HTR-8/SVneo (cell line): ENCODE measurements around the gene BMP4.

Experiments
- DNase-seq: peaks from one replicate; pipeline ENCODE4 v3.0.0; 2011; ENCODE audit warnings: low spot score, mixed read lengths; ENCODE audit not compliant: insufficient read length
- FAIRE-seq: peaks from 2 replicates; lab custom pipeline; 2011; peaks lifted over from hg19 to GRCh38; lab: Jason Lieb, UNC

The BMP4 gene

DNA sequence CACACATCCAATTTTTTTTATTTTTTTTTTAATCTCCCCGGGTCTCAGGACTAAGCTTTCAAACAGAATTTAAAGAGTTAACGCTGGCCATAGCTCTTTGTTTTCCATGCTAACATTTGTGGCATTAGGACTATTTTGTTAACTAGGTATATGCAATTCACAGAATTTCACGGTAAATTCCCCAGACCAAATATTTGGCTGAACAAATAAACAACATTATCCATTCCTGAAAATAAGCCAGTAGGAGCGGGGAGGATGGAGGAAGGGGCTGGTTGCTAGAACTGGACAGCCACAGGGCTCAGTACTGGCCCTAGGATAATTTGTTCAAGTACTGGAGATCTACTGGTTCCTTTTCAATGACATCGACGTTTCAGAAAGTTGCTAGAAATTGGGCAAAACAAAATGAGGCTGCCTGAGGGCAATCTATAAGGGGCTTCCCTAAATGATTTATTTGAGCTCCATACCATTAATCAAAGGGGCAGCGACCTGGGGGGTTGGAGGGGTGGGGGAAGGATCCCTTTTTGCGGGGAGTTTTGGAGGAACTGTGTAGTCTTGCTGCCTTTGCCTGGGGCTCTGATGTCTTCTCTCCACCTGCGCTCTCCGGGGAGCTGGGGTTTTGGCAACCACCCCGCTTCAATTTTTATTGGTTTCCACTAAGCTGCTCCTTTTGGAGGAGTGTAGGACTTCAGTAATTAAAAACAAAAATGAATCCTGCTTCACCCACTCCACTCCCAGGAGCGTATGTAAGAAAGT lies 9.0 kb downstream of the BMP4 start:
- FAIRE-seq (no peak), DNase-seq (no peak)

DNA sequence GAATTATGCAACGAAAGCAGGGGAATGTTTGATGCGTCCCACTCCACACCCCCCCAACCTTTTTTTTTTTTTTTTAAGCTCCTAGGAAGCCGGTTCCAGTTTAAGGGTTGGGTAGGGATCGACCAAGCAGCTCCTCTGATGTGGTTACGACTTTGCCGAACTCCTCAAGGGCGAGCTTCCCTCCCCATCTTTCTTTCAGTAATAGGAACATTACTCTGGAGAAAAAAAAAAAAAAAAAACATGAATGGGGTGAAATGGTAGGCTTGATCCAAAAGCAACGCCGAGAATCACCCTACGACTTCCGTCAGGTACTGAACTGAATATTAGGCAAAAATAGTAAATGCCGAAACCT lies 9.6 kb downstream of the BMP4 start:
- no peak for DNase-seq
- no peak for FAIRE-seq

DNA sequence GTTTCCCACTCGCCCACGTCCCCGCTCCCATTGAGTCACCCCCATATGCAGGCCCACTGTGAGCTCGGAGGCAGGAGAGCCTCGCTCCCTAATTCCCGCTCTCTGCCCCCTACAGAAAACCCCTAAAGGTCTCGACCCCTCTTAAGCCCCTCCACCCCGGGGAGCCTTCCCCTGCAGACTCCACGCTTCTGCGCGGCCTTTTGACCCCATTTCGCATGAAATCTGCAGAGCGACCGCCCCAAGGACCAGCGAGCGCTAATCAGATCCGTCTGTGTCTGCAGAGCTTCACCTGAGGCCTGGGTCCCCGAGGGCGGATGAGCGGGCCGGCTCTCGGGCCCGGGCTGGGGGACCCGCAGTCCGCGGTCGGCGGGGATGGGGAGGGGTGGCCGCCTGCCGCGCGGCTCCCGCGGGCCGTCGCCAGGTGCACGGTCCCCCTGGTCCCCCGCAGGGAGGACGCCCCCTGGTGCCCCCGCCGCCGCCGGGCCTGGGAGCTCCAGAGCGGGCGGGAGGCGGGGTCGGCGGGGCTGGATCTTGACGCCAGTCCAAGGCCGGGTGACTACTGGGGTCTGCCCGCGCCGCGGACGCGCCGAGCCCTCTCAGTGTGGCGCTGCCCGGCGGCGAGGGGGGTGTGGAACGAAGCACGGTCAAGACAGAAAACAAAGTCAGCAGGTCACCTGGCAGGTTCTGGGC lies 10.1 kb downstream of the BMP4 start:
- DNase-seq (no peak), FAIRE-seq (no peak)

DNA sequence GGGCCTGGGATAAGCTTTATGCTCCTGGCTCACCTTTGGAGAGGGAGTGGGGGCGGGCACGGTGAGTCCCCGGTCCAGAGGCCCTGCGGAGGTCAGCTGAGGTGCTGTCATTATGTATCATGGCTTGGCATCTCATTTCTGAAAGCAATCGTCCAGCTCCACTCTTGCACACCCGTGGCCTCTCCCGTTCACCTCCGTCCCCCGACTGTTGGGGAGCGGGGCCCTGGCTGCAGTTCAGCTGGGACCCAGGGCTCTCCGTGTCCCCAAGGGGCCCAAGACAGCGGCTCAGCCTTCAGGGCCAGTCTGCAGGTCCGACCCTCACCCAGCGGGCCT lies 10.6 kb downstream of the BMP4 start:
- DNase-seq, result no peak
- FAIRE-seq, result no peak

DNA sequence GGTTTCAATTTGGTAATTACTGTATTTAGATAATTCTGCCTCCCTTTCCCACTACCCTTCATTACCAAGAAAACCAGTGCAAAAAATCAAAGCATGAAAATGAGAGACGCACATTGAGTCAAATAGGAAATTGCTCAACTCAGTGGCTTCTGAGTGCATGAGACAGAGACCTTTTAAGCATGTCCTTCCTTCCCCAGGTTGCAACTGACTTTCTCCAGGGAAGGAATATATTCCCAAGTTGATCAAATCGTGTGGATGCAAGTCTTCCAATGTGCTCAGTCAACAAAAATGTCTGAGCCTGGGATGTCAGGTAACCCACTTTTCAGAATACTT lies 12.9 kb downstream of the BMP4 start:
- FAIRE-seq, result peak; percentile 77
- DNase-seq, result no peak

DNA sequence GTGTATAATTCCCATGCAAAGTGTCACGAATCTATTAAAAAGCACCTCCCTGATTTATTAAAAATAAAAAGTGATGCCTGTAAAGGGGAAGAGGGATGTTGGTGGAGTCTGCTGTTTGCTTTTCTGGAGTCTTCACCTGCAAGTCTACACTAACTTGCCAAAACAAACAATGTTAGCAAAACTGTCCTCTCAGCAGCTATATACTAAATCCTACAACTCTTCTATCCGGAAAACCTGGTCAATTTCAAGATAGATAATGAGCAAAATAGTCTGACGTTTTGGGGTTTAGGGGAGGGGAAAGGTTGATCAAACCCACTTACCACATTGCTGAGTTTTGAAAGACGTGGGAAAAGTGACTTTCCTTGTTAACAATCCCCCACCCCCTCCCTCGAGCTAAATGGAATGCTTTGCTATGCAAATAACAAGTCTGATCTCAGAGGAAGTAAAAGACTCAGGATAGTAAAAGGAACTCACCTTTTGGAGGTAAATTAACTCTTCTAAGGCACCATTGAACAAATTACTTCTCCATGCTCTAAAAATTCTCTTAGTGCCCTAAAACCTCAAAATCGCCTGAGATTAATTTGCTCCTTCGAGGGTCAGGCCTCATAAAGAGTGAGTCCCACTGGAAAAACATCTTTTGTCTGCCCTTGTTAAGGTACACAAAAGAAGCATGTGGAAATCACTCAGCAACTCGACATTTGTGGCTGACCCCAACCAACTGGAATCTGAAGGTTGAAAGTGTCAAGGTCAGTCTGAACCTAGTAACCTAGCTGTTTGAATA lies 13.5 kb downstream of the BMP4 start:
- FAIRE-seq, result no peak
- DNase-seq, result no peak

DNA sequence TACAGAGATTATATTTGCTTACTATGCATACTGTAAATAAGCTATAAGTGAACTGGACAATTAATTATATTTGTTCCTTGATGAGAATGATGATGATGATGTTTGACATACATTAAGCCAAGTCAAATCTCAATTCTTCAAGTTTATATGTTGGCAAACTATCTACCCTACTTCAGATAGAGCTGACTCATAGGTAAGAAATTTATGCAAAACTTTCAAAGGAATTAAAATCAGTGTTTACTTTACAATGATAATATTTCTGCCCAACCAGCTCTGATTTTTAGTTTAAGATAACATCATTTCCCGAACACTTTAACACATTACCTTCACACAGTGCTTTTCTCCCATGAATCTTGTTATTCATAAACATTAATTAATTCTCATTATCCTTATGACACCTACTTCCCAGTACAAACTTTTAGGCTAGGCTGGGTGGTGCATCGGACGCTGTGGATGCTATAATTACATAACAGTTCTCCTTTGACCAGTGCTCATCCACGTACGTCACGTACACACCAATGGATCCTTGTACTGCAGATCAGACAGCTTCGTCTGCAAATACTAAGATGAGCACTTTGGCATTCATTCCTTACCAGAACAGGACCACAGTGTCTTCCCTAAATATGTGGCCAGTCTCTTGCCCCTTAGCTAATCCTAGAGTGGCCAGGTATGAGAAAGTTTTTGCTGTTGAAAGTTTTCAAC lies 18.3 kb downstream of the BMP4 start:
- DNase-seq (no peak), FAIRE-seq (peak; percentile 16)

DNA sequence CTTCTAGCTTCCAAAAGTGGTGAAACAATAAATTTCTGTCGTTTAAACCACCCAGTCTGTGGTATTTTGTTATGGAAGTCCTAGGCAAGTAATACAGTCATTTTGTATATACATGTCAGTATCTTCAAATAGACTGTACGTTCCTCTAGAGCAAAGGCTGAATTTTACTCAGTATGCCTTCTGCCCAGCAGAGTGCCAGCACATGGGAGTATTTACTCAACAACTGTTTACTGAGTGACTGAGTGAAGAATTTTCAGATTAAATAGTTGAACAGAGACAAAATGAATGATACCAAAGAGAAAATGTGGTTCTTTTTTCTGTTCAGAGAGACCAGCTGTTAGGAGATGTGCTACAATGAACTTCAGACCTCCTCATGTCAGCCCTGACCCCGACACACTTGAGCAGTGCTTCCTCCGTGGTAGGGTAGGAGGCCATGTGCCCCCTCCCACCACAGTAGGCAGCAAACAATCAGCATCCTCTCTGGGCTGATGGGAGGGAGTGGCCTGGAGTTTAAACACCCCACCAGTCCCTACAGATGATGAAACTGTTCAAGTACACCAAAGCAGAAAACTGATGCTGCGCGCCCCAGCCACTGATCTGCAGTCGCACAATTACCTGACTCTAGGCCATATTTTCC lies 21.7 kb downstream of the BMP4 start:
- peak; percentile 52 for FAIRE-seq

DNA sequence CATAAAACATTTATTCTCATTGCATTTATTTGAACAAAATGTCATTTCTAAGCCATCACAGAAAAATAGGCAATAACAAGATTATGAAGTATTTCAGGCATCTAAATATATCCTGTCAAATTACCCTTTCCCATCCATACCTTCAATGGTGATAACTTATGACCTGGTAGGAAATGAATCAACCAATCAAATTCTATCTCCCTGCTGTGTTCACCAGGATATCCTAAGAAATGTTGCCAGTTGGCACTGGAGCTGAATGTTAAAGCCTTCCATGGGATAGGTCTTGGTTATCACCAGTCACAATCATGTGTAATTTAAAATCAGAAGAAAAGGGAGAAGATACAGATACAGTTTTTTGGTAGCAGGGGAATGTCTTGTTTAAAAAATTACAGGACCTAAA lies 23.7 kb downstream of the BMP4 start:
- no peak for DNase-seq
- peak; percentile 49 for FAIRE-seq

More for the DNA sequence above, 21.7 kb downstream of the BMP4 start:
- no peak for DNase-seq

DNA sequence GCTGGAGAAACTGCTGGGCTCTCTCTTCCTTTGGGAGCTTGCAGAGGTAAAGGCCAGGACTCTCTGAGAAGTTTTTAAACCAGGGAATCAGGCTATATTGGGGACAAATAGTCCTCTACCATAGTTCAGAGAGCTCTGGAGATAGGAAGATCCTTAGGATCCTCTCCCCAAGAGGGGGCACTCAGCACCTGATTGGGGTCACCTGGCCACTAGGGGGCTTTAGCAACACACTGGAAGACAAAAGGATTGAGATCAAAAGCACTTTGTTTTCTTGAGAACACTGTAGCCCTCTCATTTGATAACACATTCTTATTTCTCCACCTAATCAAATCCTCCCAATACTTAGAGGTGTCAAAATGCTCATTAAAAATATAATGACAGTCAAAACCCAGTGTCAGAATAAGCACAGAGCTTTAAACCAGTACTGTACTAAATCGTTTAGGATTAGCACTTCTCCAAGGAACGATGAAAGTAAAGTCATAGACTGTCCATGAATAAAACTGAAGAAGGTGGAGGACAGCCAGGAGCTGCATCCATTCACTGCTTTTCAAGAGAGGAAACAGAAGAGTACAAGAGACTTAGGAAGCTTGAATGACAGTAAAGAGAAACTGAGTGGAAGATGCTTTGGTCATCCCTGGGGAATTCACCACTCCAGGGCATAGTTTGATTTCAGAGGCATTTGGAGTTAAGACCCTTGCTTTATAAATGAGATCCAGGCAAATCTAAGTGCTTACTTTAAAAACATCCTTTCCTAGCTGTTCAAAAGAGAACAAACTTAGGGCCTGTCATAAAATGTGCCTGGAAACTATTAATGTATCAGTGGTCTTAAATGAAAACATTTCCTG lies 26.5 kb downstream of the BMP4 start:
- DNase-seq (no peak), FAIRE-seq (no peak)

DNA sequence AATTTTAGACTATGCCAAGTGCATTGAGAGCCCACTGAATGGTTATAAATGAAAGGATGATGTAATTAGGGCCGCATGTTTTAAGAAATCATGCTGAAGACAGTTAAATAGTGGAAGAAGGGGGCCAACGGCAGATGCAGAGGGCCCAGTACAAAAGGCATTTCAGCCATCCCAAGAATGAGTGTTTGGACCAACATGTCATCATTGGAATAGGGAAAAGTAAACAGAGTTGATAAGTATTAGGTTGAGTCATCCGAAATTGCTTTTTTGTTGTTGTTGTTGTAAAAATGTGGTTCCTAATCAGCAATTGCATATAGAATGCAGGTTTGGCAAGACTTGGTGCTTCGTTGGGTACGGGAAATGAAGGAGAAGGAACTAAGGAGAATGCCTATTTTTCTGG lies 29.5 kb downstream of the BMP4 start:
- DNase-seq (peak; percentile 57), FAIRE-seq (peak; percentile 88)

DNA sequence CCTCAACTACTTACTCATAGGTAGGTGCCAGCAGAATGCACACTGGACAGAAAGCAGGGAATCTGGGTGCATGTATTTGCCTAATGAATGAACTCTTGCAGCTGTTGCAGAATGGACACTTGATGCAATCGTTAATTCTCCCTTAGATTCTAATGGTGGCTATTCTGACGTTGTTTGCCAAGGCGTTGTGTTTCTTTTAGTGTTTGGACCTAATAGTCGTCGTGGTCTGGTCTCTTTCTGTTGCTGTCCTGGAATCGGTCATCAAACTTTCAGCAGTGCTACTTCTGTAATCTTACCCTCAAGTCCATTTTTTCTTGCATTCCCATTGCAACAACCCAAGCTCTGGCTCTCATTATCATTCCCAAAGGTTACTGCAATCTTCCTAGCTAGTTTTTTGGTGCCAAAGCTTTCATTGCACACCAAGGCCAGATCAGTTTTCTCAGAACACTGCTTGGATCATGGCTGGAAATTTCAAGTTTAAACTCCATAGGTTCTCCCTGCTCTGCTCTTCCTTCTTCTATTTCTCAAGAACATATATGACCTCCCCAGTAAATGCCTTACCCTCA lies 31.3 kb downstream of the BMP4 start:
- no peak for DNase-seq
- FAIRE-seq, result no peak

DNA sequence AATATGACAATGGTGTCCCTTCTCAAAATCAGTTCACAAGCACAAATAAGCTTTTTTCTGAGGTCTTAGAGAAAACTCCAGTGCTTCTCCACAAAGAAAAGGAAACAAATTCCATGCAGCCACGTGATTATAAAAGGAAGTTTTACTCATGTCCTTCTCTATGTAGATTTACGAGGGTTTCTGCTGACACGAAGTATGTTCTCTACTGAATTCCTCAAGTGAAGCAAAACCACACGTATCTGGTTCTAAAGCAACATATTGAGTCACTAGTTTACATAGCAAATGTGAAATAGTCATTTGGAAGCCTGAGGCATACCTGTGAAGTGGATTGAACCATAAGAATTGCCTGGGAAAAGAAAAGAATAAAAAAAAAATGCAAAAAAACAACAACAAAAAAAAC lies 31.9 kb downstream of the BMP4 start:
- FAIRE-seq (peak; percentile 84), DNase-seq (peak; percentile 87)

DNA sequence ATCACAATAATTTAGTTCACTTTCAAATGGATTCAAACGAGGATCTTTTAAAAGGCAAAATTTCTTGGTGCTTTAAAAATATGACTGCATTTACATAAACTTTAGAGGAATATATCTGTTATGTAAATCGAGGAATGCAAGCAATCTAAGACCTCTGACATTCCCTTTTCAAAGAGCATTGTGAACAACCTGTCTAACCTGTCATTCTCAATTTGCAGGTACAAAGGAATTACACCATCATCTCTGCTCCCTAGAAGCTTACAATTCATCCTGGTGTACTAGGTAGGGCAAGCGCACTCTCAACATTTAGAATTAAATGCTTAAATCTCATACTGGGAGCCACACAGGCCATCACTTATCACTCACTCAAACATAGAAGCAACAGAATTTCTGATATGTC lies 35.6 kb downstream of the BMP4 start:
- DNase-seq (no peak), FAIRE-seq (peak; percentile 65)

DNA sequence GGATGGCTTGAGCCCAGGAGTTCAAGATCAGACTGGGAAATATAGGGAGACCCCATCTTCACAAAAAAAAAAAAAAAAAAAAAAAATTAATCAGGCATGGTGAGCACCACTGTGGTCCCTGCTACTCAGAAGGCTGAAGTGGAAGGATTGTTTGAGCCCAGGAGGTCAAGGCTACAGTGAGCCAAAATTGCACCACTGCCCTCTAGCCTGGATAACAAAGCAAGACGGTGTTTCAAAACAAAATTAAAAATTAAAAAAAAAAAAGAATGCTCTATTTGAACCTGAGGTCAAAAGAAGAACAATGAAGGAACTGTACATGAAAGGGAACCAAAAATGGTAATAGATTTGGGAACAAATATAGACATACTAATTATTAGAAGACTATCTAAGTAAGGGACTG lies 40.4 kb downstream of the BMP4 start:
- no peak for DNase-seq
- no peak for FAIRE-seq

DNA sequence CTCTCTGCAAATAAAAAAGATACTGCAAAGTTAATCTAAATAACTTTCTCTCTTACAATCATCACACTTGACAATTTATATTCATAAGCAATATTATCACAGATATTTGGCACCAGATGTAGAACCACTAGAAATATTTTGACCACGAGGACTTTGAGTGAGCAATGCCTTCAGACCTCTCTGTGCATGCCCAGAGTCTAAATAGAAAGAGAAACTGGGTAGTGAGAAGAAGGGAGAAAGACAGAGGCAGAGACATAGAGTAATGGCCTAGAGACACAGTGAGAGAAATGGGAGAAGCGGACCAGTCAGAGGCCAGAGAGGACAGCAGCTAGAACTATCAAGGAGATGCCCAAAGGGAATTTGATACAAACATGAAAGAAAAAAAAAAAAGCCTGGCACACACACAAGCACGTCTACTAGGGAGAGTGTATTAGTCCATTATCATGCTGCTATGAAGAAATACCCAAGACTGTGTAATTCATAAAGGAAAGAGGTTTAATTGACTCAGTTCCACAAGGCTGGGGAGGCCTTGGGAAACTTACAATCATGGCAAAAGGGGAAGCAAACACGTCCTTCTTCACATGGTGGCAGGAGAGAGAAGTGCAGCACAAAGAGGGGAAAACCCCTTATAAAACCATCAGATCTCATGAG lies 41.1 kb downstream of the BMP4 start:
- FAIRE-seq, result no peak
- no peak for DNase-seq

DNA sequence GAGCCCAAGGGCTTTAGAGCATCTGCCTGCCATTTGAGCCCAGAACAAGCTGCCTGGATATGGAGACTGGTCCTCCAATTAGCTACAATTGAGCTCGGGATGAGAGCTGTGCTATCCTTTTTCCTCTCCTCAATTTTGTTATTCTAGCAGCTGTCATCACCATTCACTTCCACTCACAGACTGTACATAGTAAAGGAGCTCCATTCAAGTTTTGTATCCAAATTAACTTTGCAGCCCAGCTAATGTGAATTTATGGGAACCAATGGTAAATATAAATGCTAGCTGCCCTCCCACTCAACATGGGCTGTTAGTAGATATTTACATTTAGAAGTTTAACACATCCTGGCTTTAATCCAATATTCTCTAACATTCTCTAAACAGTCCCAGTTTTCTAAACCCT lies 44.6 kb downstream of the BMP4 start:
- no peak for DNase-seq
- no peak for FAIRE-seq

DNA sequence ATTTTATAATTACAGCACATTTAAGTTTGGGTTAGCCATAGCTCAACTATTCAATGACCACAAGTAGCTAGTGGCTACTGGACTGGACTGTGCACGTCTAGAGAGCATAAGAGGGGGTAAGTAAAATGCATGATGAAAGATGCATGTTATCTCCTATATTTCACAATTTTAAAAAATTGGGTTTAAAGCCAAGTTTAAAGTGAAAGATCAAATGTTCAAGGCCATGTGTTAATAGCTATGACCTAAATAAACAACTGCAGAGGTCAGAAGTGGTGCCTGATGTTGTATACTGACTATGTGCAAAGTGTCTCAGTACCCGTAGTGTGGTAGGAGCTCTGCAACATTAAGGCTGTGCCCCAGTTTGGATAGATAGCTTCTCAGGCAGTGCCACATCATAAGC lies 48.2 kb downstream of the BMP4 start:
- no peak for DNase-seq
- FAIRE-seq, result peak; percentile 4

DNA sequence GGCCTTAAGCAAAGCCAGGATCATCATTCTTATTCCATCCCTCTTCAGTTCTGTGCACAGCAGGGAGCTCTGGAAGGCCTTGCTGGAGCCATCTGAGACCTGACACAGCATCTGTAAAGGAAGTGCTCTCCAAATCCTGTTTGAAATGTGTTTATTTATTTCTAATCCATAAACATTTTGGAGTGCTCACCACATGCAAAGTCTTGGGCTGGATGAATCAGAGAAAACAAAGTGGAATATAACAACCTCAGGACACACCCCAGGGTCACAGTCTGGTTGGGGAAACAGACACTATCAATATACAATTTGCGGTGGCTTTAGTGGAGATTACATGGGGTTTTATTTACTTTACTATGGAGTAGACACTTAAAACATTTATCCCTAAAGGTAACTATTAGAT lies 54.3 kb downstream of the BMP4 start:
- DNase-seq (no peak), FAIRE-seq (no peak)
